Nephron (organoid): ENCODE results near the gene TTC36.
"Not testable (repeated sequence)": the region's sequence is repeated elsewhere in the genome, so short reads cannot be mapped to it uniquely, and the experiment has no call there.

Experiments used
- H3K27ac Mint-ChIP-seq, 3 experiments: 2 replicates each; pipeline ENCODE4 v1.8.0; 2020; ENCODE audit warnings: mixed read lengths in 3 of 3, mild to moderate bottlenecking in 2 of 3, moderate library complexity in 1 of 3
- H3K27me3 Mint-ChIP-seq: 2 replicates; pipeline ENCODE4 v1.8.0; 2021; ENCODE audit warnings: low read depth, mild to moderate bottlenecking, moderate library complexity, mixed read lengths
- H3K36me3 Mint-ChIP-seq: 2 replicates; pipeline ENCODE4 v1.8.0; 2020; ENCODE audit warnings: low read depth, mixed read lengths
- H3K4me1 Mint-ChIP-seq: 2 replicates; pipeline ENCODE4 v1.8.0; 2020; ENCODE audit warnings: mixed read lengths
- H3K4me3 Mint-ChIP-seq, 3 experiments: 2 replicates each; pipeline ENCODE4 v1.8.0; 2020; ENCODE audit warnings: mild to moderate bottlenecking in 3 of 3, mixed read lengths in 3 of 3, moderate library complexity in 2 of 3
- H3K9me3 Mint-ChIP-seq: 2 replicates; pipeline ENCODE4 v1.8.0; 2020; ENCODE audit warnings: mixed read lengths
- CTCF ChIP-seq, 3 experiments: fragments of 200-600 bp; sonication (generic); IDR thresholded peaks; one replicate each; pipeline ENCODE4 v1.5.0; 2021; ENCODE audit warnings: antibody characterized with exemption in 3 of 3; ENCODE audit not compliant: unreplicated experiment in 3 of 3

TTC36 gene

GRCh38 chr11:118574636-118575035, 47.4 kb downstream of the TTC36 start:
- H3K27me3 Mint-ChIP-seq, result no peaks in the 10 kb centered on the region
- peaks cover 54% of the 10 kb centered on the region for H3K4me1 Mint-ChIP-seq
- peak overlapping the region; percentile 31 to 59 (median 53) for H3K27ac Mint-ChIP-seq
- no peak for TF ChIP-seq CTCF (IDR thresholded peaks at IDR 0.05; ENCODE audit: unreplicated experiment in 3 of 3)
- no peaks in the 10 kb centered on the region for H3K9me3 Mint-ChIP-seq
- peaks cover 9% of the 10 kb centered on the region for H3K36me3 Mint-ChIP-seq
- peak overlapping the region; percentile 76 to 86 (median 84) for H3K4me3 Mint-ChIP-seq

GRCh38 chr11:118577995-118578394, 50.7 kb downstream of the TTC36 start:
- H3K27ac Mint-ChIP-seq, H3K4me3 Mint-ChIP-seq: not testable (repeated sequence)

More at GRCh38 chr11:118577995-118578394, 50.7 kb downstream of the TTC36 start:
- Mint-ChIP-seq H3K36me3 (peaks cover 21% of the 10 kb centered on the region), H3K4me1 (peaks cover 44% of the 10 kb centered on the region)
- H3K9me3 Mint-ChIP-seq, H3K27me3 Mint-ChIP-seq: not testable (repeated sequence)
